ENCODE results near the gene AGPS. TPM values are rescaled to one million over a fixed set of nuclear protein-coding genes. Genes with fewer than 3 reads are reported as not detected.
"Not testable (repeated sequence)": the region's sequence is repeated elsewhere in the genome, so short reads cannot be mapped to it uniquely, and the experiment has no call there.

The AGPS gene
- total and polyA plus RNA-seq, 9 of the 15 experiments (the other 6 are each of a cell fraction or from before 2014, with no cell fraction given): 15.5 to 211 (median 63.1) TPM

- ATAC-seq (peak; percentile 33; the same call in 1 of the 3 replicates), FAIRE-seq (no peak), DNase-seq (ENCODE audit: extremely low read depth in 1 of 4, low spot score in 3 of 4) (no peak)
- Histone ChIP-seq H3K4me3 (no peak overlapping the region), H2AFZ (ENCODE audit: low read depth, low read length) (no peak overlapping the region), H3K9me3 (replicated peaks; ENCODE audit: control insufficient read depth, insufficient read depth, low read depth, low read length) (no peaks in the 10 kb centered on the region; the same call in 1 of the 2 replicates), H3K27ac (ENCODE audit: extremely low read depth, low read depth, low read length) (no peak overlapping the region), H3K9ac (ENCODE audit: insufficient read depth in 1 of 2, low read depth in 2 of 2, low read length in 2 of 2) (no peak overlapping the region), H4K20me1 (replicated peaks; ENCODE audit: control insufficient read depth, insufficient read depth, low read length) (no peaks in the 10 kb centered on the region), H3K36me3 (ENCODE audit: control insufficient read depth, insufficient read depth, low read length) (no peaks in the 10 kb centered on the region), H3K4me1 (replicated peaks in 1 of 2; ENCODE audit: control insufficient read depth in 2 of 2, insufficient read depth in 2 of 2, low read length in 2 of 2) (no peaks in the 10 kb centered on the region), H3K9me1 (ENCODE audit: control insufficient read depth, insufficient read depth, low read length) (no peaks in the 10 kb centered on the region), H3K27me3 (ENCODE audit: control insufficient read depth in 2 of 2, insufficient read depth in 2 of 2, low read length in 2 of 2) (no peaks in the 10 kb centered on the region), H3K79me2 (ENCODE audit: control insufficient read depth, insufficient read depth, low read length) (no peaks in the 10 kb centered on the region), H3K4me2 (ENCODE audit: insufficient read depth, low read length) (no peak overlapping the region)
- WGBS (ENCODE audit: insufficient coverage, low coverage, missing lambda C conversion rate): 26% methylated on average over 2 of the region's 2 CpGs
- in situ Hi-C loops (cut with MboI): no loop called here
- intact Hi-C loops (cut with micrococcal nuclease): no loop called here
- POLR2A ChIA-PET: no interaction called here
- CTCF ChIA-PET (ENCODE audit: low intra/inter-chr PET ratio): no interaction called here
- BruUV-seq (replicated peaks): no TSS peak
- no peak for TF ChIP-seq FOXJ2 (tag; IDR thresholded peaks at IDR 0.05)
- TF ChIP-seq THAP7 (CRISPR knock-in tag; IDR thresholded peaks at IDR 0.05): no peak
- no peak for TF ChIP-seq ZNF143 (CRISPR knock-in tag; IDR thresholded peaks at IDR 0.05)
- TF ChIP-seq GATA2 (CRISPR knock-in tag; IDR thresholded peaks at IDR 0.05): no peak
- no peak for TF ChIP-seq POLR3G (IDR thresholded peaks at IDR 0.05; ENCODE audit: extremely low read depth, insufficient read length, insufficient replicate concordance)
Measured at GRCh38 chr2:177353187-177353478, 39.4 kb upstream of the AGPS start.

DNA sequence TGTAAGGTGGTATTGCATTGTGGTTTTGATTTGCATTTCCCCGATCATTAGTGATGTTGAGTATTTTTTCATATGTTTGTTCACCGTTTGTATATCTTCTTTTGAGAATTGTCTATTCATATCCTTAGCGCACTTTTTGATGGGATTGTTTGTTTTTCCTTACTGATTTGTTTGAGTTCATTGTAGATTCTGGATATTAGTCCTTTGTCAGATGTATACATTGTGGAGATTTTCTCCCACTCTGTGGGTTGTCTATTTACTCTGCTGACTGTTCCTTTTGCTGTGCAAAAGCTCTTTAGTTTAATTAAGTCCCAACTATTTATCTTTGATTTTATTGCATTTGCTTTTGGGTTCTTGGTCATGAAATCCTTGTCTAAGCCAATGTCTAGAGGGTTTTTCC is 38.0 kb upstream of the AGPS start:
- in situ Hi-C loops (cut with MboI); intact Hi-C loops (cut with micrococcal nuclease); H3K9me1 ChIP-seq (ENCODE audit: control insufficient read depth, insufficient read depth, low read length); H3K9ac ChIP-seq (ENCODE audit: insufficient read depth in 1 of 2, low read depth in 2 of 2, low read length in 2 of 2); H3K4me2 ChIP-seq (ENCODE audit: insufficient read depth, low read length); H3K79me2 ChIP-seq (ENCODE audit: control insufficient read depth, insufficient read depth, low read length); FAIRE-seq; ATAC-seq; DNase-seq (ENCODE audit: extremely low read depth in 1 of 4, low spot score in 3 of 4); H2AFZ ChIP-seq (ENCODE audit: low read depth, low read length); H3K27ac ChIP-seq (ENCODE audit: extremely low read depth, low read depth, low read length); H3K9me3 ChIP-seq (replicated peaks; ENCODE audit: control insufficient read depth, insufficient read depth, low read depth, low read length); H3K27me3 ChIP-seq (ENCODE audit: control insufficient read depth in 2 of 2, insufficient read depth in 2 of 2, low read length in 2 of 2); H4K20me1 ChIP-seq (replicated peaks; ENCODE audit: control insufficient read depth, insufficient read depth, low read length); H3K4me3 ChIP-seq; POLR2A ChIA-PET; CTCF ChIA-PET (ENCODE audit: low intra/inter-chr PET ratio); H3K4me1 ChIP-seq (replicated peaks in 1 of 2; ENCODE audit: control insufficient read depth in 2 of 2, insufficient read depth in 2 of 2, low read length in 2 of 2); H3K36me3 ChIP-seq (ENCODE audit: control insufficient read depth, insufficient read depth, low read length): not testable (repeated sequence)
- 46% methylated on average over 3 of the region's 3 CpGs for WGBS (ENCODE audit: insufficient coverage, low coverage, missing lambda C conversion rate)
- TSS peak; percentile 31 for BruUV-seq (replicated peaks)
